ENCODE measurements around the gene PNPLA5. TPM values are rescaled to one million over a fixed set of nuclear protein-coding genes. Genes with fewer than 3 reads are reported as not detected.

Gene PNPLA5
- total RNA-seq, 1 donor from 2014 or later = not detected

DNA sequence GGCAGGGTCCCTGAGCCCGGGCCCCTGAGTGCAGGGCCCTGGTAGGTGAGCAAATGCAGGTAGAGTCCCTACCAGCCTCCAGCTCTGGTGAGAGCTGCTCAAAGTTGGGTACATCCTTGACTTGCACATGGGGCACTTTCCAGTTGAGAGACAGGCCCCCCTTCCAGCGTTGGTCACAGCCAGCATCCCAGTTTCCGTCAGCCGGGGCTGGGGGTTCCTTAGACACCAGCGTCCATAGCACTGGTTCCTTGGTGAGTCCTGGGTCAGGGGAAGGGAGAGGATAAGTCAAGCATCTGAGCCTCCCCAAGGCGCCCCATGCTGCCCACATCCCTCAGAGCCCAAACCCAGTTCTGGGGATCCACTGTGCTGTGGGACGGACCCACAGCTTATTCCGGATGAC is 5.6 kb downstream of the PNPLA5 start:
- no peaks in the 10 kb centered on the region for H3K4me1 Mint-ChIP-seq (ENCODE audit: low read depth, unreplicated experiment)
- no peak for DNase-seq
- TF ChIP-seq, protein P1, sequence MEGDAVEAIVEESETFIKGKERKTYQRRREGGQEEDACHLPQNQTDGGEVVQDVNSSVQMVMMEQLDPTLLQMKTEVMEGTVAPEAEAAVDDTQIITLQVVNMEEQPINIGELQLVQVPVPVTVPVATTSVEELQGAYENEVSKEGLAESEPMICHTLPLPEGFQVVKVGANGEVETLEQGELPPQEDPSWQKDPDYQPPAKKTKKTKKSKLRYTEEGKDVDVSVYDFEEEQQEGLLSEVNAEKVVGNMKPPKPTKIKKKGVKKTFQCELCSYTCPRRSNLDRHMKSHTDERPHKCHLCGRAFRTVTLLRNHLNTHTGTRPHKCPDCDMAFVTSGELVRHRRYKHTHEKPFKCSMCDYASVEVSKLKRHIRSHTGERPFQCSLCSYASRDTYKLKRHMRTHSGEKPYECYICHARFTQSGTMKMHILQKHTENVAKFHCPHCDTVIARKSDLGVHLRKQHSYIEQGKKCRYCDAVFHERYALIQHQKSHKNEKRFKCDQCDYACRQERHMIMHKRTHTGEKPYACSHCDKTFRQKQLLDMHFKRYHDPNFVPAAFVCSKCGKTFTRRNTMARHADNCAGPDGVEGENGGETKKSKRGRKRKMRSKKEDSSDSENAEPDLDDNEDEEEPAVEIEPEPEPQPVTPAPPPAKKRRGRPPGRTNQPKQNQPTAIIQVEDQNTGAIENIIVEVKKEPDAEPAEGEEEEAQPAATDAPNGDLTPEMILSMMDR (IDR thresholded peaks at IDR 0.05; ENCODE audit: partially characterized antibody, unreplicated experiment) = no peak

DNA sequence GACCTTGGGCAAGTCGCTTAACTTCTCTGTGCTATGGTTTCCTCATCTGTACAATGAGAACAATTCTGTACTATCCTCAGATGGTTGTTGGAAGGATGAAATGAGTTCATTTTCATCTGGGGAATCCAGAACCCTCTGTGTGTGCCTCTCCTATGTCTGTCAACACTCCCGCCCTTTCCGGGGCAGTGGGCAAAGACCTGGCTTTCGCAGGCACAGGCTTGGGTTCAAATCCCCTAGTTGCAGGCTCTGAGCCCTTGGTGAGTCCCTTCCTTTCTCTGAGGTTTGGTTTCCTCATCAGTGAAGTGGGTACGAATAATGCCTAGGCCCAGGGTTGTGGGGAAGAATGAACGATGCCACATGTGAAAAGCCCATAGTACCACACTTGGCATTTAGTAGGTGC is 6.0 kb downstream of the PNPLA5 start:
- H3K9me3 Mint-ChIP-seq (ENCODE audit: unreplicated experiment) = no peaks in the 10 kb centered on the region
- no peak overlapping the region for H3K4me3 Mint-ChIP-seq (ENCODE audit: unreplicated experiment)
- H3K27me3 Mint-ChIP-seq (ENCODE audit: unreplicated experiment) = peaks cover 10% of the 10 kb centered on the region
- H3K4me1 Mint-ChIP-seq (ENCODE audit: low read depth, unreplicated experiment) = no peaks in the 10 kb centered on the region
- no peak for DNase-seq
- no peak overlapping the region for H3K27ac Mint-ChIP-seq (ENCODE audit: unreplicated experiment)
- no peaks in the 10 kb centered on the region for H3K36me3 Mint-ChIP-seq (ENCODE audit: unreplicated experiment)
- TF ChIP-seq, protein P1 (IDR thresholded peaks at IDR 0.05; ENCODE audit: partially characterized antibody, unreplicated experiment) = no peak

More for the DNA sequence above, 5.6 kb downstream of the PNPLA5 start:
- peaks cover 10% of the 10 kb centered on the region for H3K27me3 Mint-ChIP-seq (ENCODE audit: unreplicated experiment)
- H3K27ac Mint-ChIP-seq (ENCODE audit: unreplicated experiment) = peak overlapping the region; percentile 33
- no peaks in the 10 kb centered on the region for H3K9me3 Mint-ChIP-seq (ENCODE audit: unreplicated experiment)
- H3K4me3 Mint-ChIP-seq (ENCODE audit: unreplicated experiment) = no peak overlapping the region
- H3K36me3 Mint-ChIP-seq (ENCODE audit: unreplicated experiment) = no peaks in the 10 kb centered on the region

DNA sequence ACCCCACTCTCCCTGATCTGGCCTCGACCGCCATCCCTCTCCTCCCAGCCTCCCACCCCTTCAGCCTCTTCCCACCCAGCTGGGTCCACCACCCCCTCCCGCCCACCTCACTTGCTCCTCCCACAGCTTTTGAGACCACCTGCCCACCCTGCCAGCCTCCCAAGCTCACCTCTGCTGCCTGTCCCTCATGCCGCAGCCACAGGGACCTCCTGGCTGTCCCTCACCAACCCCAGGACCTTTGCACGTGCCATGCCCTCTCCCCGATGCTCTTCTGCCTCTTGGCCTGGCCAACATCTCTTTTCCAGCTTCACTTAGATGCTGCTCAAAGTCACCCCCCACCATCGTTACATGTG is 6.5 kb downstream of the PNPLA5 start:
- no peaks in the 10 kb centered on the region for H3K9me3 Mint-ChIP-seq (ENCODE audit: unreplicated experiment)
- no peak overlapping the region for H3K27ac Mint-ChIP-seq (ENCODE audit: unreplicated experiment)
- H3K4me3 Mint-ChIP-seq (ENCODE audit: unreplicated experiment) = no peak overlapping the region
- H3K27me3 Mint-ChIP-seq (ENCODE audit: unreplicated experiment) = peaks cover 10% of the 10 kb centered on the region
- no peaks in the 10 kb centered on the region for H3K36me3 Mint-ChIP-seq (ENCODE audit: unreplicated experiment)
- H3K4me1 Mint-ChIP-seq (ENCODE audit: low read depth, unreplicated experiment) = no peaks in the 10 kb centered on the region
- TF ChIP-seq, protein P1 (IDR thresholded peaks at IDR 0.05; ENCODE audit: partially characterized antibody, unreplicated experiment) = peak; percentile 39
- no peak for DNase-seq

DNA sequence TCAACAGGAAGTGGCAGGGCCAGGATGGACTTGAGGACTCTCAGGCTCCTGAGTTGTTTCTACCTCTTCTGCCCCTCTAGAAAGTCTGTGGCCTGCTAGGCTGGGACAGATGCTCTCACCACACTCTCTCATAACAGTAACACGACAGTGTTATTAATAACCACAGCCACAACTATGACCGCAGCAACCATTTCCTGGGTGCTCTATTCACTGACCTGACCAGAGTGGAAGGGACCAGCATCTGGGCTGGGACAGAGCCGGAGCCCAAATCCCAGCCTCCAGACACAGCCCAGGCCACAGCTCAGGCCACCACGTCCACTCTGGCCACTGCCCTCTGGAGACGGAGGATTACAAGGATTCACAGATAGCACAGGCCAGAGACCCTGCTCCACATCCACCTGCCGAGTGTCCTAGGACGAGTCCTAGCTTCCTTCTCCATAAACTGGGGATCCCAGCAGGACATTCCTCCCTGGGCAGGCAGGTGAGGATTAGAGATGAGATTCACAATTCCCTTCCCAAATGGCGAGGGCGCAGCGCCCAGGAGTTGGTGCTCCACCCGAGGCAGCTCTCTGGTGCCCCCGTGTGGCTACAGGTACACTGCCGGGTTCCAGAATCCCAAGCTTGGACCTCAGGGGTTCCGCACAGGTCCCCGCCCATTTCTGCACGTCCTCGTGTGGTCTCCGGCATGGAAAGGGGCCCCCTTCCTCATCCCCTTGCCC is 7.1 kb downstream of the PNPLA5 start:
- no peak overlapping the region for H3K27ac Mint-ChIP-seq (ENCODE audit: unreplicated experiment)
- H3K4me1 Mint-ChIP-seq (ENCODE audit: low read depth, unreplicated experiment) = no peaks in the 10 kb centered on the region
- H3K36me3 Mint-ChIP-seq (ENCODE audit: unreplicated experiment) = no peaks in the 10 kb centered on the region
- TF ChIP-seq, protein P1 (IDR thresholded peaks at IDR 0.05; ENCODE audit: partially characterized antibody, unreplicated experiment) = peak; percentile 85
- DNase-seq = peak; percentile 81
- H3K27me3 Mint-ChIP-seq (ENCODE audit: unreplicated experiment) = peaks cover 10% of the 10 kb centered on the region
- H3K9me3 Mint-ChIP-seq (ENCODE audit: unreplicated experiment) = no peaks in the 10 kb centered on the region
- no peak overlapping the region for H3K4me3 Mint-ChIP-seq (ENCODE audit: unreplicated experiment)

DNA sequence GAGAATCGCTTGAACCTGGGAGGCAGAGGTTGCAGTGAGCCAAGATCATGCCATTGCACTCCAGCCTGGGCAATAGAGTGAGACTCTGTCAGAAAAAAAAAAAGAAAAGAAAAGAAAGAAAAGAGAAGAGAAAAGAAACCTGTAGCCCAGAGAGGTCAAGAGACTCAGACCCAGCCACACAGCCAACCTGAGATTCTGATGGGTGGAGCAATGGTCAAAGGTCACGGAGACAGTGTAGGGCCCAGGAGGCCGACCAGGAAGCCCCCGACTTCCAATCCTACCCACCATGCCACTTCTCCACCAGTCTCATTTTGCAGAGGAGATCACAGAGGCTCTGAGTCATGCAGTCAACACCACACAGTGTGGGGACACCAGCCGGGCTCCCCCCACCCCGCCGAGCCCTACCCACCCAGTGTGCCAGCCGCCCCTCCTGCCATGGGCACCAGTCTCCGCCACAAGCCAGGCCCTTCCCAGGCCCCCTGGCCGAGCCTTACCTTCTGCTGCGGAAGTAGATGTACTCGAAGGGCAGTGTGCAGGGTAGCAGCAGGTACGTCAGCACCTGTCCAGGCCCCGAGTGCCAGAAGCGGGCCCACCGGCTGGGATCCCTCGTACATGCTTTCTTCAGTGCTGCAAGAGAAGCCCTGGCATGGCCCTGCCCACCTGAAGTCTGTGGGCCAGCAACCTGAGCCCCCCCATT is 7.9 kb downstream of the PNPLA5 start:
- TF ChIP-seq, protein P1 (IDR thresholded peaks at IDR 0.05; ENCODE audit: partially characterized antibody, unreplicated experiment) = no peak
- DNase-seq = no peak
- Mint-ChIP-seq H3K27me3 (ENCODE audit: unreplicated experiment) (peaks cover 10% of the 10 kb centered on the region), H3K36me3 (ENCODE audit: unreplicated experiment) (no peaks in the 10 kb centered on the region), H3K4me3 (ENCODE audit: unreplicated experiment) (no peak overlapping the region), H3K9me3 (ENCODE audit: unreplicated experiment) (no peaks in the 10 kb centered on the region), H3K4me1 (ENCODE audit: low read depth, unreplicated experiment) (no peaks in the 10 kb centered on the region), H3K27ac (ENCODE audit: unreplicated experiment) (no peak overlapping the region)
